ENCODE results near the gene LRRC14B.

LRRC14B gene

DNA sequence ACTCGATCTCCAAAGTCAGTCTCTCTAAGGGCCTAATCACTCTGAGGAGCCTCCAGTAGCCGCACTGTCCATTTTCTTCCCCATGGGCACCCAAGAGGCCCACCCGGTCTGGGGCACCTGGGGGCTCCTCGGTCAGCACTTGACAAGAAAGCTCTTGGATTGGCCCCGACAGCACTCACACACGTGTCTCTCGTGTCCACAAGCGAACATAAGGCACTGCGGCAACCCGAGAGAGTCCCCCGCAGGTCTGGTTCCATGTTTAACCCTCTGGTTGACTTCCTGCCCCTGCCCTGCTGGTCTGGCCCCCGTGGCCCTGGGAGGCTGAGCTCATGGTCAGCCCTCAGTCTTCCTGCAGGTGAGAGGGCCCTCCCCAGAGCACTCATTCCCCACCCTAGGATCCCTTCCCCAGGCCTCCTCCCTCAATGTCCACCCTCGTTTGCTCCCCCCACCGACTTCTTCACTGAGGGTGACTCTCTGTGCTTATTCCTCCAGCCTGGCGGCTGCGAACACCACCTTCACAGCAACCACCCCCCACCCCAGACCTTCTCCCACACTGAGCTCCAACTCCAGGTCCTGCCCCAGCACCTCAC lies 16.3 kb upstream of the LRRC14B start:
- DNase-seq (ENCODE audit: low read depth) = no peak

DNA sequence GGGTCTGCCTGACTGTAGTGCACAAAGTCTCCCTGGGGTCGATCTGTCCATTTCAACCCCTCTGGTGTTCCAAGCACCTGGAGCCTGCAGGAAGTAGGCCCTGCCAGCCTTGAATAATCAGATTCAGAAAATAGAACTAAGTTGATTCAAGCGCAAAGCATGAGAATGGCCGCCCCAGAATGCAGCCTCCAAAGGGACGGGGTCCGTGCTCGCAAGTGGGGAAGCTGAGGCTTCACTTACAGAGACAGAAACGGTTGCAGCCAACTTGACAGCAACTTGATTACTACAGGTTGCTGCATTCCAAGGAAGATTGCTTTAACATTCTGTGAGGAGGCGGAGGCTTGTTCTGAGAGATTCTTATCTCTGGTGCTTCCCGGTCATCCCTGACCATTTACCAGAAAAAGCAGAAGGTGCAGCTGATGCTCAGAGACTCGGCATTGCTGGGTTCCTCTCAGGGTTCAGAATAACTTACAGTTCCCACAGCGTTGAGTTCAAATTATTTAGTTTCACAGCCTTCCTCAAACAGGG lies 14.9 kb upstream of the LRRC14B start:
- no peak for DNase-seq (ENCODE audit: low read depth)

DNA sequence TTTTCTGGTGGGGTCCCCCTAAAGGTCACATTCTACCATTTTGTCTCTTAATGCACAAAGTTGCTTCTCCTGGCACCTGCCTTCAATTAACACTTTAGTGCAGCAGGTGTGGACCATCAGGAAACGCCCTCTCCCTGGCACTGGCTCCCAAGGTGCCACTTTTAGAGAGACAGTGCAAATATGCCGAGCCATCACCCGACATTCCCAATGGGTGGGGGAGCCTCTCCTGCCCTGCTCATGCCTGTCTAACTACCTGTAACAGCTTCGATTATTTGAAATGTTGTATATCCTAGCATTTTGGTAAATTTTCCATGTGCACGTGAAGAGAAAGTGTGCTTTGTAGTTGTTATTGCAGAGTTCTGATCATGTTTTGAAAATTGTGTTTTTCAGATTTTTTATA lies 13.2 kb upstream of the LRRC14B start:
- DNase-seq (ENCODE audit: low read depth) = no peak

DNA sequence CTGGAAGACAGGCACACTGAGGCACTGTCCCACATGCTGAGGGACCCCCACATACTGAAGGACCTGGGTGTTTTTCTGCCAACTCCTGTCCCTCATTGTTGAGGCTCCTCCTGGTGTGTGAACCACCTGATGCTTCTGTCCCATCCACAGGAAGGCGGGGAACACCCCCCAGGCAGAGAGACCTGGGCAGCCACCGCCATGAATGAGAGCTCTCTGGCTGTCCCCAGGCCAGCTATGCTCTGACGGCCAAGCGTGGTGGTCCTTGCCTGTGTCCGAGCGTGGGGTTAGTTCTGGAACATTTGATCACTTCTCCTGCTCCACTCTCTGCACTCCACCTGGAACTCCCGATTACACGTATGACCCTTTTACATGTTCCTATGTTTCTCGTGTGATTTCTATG lies 11.9 kb upstream of the LRRC14B start:
- DNase-seq (ENCODE audit: low read depth) = no peak

DNA sequence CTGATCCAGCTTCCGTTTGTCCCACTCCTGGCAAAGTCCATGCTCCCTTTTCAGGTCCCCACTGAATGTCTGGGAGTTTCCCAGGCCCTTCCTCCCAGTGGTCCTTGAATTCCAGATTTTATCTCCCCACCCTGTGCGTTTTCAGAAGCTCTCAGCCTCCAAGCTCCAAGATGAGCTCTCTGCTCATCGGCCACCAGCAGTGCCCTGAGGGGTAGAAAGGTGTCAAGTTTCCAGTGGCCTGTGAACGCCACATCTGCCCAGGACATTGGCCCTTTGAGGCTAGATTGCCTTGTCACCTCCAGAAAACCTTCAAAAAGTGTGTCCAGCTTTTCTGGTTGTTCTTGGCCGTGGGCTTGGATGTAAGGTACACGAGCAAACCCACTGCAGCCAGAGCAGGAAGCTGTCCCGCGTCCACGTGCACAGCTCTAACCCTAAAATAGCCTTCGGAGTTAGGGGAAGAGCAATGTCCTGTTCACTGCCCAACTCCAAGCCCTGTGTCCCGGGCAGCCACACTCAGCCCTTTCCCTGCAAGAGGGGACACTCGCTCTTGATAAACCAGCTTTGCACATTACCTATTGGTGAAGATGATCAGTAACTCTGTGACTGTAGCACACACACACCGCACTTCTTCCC lies 10.9 kb upstream of the LRRC14B start:
- DNase-seq (ENCODE audit: low read depth) = no peak

DNA sequence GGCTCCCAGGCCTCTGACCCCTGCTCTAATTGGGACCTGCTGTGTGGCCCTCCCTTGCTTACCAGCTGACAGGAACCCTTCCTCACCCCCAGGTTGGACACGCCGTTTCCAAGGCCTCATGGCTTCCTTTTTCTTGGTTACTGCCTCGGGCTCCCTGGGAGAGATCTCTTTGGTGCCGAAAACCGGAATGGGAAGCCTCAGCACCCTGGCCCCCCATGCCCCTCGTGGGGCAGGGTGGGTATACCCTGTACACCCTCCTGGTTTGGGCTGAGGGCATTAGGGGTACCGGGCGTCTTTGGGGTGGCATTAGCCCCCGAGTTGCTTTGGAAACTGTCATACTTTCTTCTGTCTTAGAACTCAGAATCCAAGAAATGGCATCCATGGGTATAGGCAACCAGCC lies 10.1 kb upstream of the LRRC14B start:
- no peak for DNase-seq (ENCODE audit: low read depth)

DNA sequence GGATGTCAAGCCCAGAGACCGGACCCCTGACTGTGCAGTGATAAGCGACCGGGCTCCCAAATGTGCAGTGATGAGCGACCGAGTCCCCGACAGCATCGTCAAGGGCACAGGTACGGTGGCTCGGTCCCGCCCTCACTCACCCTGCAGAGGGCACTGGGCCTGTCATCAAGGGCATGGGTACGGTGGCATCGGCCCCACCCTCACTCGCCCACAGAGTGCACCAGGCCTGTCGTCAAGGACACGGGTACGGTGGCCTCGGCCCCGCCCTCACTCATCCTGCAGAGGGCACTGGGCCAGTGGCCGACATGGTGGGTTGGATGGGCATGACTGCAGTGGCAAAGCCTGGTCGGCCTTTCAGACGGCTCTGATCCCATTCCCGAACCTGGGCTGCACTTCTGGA lies 9.7 kb upstream of the LRRC14B start:
- no peak for DNase-seq (ENCODE audit: low read depth)

DNA sequence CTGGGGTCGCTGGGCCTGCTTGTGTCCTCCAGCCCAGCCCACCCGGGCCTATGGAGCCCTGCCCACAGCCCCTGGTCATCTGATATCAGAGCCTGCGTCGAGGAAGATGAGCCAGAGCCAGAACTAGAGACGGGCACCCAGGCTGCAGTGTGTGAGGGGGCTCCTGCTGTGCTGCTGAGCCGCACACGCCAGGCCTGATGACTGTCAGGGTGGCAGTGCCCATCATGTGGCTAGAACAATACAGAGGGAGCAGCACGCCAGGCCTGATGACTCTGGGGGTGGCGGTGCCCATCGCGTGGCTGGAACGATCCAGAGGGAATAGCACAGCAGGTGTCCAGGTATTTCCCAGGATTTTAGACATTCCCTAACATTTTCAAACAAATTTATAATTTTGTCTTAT lies 9.2 kb upstream of the LRRC14B start:
- DNase-seq (ENCODE audit: low read depth) = no peak

DNA sequence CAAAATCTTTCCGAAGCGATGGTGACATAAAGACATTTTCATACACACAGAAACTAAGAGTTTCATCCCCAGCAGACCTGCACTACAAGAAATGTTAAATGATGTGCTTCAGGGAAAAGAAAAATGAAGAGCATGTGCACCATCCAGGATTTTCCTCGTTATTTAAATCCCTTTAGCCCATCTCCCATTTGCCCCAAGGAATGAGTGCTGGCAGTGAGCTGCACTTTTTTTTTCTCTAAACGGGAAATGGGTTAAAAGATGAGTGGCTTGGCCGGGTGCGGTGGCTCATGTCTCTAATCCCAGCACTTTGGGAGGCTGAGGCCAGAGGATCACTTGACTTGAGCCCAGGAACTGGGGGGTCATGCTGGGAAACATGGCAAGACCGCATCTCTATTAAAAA lies 6.8 kb upstream of the LRRC14B start:
- DNase-seq (ENCODE audit: low read depth) = no peak

DNA sequence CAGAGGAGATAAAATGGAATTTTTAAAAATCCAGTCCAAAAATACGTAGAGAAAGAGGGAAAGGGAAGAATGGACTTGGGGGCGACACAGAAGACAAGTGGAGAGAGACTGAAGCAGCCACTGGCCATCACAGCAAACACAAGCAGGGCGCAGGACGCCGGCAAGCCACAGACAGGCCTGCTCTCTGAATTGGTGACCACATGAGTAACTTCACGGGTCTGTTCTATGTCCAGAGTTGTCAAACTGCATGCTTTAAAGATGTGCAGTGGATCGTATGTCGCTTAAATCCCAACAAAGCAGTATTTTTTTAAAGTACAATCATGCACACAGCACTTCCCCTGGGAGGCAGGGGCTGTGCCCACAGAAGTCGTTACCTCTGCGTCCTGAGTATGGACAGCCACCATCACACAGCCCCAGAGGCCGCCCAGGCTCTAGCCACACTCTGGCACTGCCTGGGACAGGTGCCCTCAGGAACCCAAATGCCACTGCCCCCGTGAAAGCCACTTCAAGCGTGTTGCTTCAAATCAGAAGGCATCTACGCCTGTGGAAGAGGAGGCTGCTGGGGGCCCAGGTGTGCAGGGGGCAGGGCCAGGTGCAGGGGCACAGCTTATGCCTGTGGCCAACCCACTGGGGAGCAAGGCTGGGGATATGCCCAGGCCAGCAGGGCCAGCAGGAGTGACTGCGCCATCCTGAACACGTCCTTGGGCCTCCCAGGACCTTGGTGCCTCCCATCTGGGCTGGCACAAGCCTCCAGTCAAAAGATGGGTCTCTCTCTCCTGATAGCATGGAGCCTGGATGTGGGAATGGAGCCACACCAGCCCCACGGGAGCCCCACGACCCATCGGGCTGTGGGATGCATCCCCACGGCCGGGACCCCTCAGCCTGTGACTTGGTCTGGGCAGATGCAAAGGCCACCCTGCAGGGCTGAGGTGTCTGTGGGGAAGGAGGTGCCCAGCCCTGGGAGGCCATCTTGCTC lies 5.9 kb upstream of the LRRC14B start:
- DNase-seq (ENCODE audit: low read depth) = no peak

DNA sequence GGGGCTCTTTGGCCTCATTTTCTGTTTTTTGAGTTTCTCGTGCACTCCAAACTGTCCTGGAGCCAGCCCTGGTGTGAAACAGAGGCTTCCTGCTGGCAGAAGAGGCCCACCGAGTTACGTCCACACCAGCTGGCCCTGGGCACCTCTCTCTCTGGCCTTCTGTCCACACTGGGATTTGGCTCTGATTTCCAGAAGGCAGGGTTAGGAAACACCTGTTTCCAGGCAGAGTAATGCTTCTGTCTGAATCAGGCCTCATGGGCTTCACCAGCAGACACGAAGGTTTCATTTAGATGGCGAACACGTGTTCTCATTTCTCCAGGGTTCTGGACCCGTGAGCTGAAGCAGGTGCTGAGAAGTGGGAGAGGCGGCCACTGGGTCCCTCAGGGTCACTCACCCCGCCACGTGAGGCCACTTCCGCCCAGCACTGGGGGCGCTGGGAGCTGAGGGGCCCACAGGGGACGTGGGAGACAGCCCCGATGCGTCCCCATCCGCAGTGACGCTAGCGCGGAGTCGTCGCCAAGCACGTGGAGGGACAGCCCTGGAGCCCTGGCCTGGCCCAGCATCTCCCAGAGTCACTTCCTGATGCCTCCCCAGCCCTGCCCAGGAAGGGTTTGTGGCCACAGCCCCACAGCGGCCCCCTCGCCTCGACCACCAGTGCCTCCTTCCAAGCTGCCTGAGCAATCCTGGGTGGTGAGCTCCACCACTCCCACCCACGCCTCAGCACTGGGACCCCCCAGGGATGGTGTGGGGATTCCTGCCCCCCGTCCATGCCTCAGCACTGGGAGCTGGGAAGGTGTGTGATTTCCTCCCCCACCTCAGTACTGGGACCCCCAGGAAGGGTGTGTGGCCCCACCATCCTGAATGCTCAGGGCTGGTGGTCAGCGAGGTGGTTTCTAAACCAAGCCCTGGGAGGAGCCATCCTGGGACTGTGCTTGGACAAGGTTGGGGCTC lies 4.9 kb upstream of the LRRC14B start:
- no peak for DNase-seq (ENCODE audit: low read depth)

DNA sequence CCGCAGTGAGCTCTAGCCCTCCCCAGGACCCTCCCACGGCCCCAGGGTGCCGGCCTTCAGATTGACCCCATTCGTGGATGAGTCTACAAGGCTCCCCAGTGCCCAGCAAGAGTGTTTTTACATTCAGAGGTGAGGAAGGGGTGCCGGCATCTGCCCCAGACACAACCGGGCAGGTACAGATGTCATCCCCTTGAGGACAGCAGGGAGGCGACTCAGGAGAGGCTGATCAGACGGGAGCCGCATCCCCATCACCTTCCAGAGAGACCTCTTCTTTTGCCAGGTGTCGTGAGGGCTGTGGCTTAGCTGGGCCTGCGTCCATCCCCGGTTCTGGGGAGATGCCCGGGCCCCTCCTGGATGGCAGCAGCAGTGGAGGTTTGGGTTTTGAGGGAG lies 4.3 kb upstream of the LRRC14B start:
- DNase-seq (ENCODE audit: low read depth) = no peak

DNA sequence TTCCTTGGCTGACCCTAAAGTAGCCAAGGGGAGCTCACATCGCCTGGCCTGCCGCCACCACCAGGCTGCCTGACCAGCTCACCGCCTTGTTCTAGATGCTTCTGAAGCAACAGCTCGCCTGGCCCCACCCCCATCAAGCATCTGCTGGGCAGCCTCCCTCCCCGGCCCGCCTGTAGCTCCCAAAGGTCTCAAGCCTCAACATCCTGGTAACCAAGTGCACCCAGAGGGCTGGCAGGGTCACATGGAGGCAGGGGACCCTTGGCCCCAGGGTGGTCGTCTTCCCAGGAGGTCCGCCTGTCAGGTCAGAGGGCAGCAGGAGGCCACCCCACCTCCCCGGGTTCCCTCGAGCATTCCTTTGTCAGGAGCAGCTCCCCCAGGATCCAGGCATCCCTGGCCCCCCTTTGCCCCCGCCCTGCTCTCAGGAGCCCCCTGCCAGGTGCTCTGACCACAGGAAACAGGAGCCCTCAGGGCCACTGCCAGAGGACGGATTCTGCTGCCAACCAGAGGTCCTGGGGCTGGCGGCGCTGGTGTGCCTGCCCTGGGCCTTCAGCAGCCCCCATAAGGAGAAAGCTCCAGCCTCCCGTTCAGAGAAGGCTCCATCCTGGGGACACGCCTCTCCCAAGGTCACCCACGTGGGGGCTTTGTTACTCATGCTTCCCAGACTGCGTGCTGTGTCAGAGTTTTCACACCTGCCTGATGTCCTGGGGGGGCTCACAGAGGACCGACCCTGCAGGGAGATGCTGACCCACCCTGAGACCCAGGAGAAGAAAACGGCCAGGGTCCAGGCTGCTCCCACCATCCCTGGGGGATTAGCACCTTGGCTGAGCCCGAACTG lies 3.5 kb upstream of the LRRC14B start:
- no peak for DNase-seq (ENCODE audit: low read depth)

DNA sequence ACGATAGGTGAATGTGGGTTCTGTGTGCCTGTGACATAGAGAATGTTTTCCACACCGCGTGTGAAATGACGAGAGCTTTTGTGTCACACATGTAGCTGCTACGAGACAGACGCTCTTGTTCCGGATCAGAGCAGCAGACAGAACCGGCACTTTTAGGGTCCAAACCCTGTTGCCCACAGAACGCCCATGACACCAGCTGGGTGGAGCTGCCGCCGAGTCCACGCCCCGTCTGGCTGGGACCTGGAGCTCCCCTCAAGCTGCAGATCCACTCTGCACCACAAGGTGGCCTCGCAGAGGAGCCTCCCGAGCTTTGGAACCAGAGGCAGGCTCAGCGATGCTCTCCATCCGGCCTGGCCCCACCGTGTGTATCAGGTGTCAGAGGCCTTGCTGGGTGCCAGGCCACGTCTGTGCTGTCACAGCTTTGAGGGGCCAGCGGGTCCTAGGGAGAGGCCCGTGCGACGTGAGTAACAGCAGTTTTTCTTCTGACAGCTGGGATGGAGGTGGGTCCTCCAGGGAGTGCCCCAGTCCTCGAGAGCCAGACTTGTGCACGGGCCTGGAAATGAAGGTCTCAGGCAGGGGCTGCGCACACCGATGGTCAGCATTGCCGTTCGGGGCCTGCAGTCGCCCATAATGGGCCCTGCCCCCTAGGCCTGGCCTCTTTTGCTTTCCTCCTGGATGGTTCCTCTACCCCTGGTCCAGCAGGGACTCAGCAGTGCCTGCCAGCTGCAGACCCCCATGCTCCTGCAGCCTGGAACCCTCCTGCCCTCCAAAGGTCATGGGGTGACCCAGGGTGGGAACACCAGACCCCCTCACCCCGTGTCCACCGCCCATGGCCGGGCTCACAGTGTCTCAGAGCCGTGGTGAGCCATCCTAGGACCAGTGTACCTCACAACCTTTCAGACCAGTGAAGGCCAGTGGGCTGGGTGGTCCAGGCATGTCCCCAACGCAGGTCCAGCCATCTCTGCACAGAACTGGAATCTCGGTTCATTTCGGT lies 2.5 kb upstream of the LRRC14B start:
- peak; percentile 75 for DNase-seq (ENCODE audit: low read depth)

DNA sequence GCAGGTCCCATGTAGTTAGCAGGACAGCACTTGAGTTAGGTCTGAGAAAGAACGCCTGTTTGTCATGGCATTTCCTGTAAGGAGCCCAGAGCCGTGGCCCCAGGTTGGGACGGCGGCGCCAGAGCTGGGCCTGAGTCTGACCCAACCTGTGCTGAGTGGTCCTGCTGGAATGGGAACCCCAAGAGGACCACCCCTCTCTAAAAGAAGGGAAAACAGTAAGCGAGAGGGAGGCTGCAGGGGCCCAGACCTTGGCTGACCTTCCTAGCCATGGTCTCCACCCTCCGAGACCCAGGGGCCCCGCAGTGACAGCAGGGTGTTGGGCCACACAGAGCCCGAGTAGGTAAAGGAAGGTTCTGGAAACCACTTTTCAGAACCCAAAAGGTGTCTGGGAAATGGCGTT lies 1.8 kb upstream of the LRRC14B start:
- DNase-seq (ENCODE audit: low read depth) = no peak

DNA sequence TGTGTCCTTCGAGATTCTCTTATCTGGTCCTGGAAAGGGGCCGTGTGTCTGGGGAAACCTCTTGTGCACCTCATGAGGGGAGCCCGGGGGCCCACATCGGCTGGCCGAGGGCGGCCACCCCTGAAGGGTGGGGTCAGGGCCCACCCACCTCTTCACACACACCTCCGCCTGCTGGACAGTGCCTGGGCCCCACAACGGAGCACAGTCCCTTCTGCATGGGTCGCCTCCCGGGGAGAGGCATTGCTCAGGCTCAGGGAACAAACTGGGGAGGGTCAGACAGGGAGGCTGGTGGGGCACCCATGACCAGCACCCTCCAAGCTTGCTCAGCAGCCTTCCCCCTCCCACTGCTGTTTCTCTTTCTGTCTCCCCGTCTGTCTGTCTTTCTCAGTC lies 1.3 kb upstream of the LRRC14B start:
- DNase-seq (ENCODE audit: low read depth) = no peak

DNA sequence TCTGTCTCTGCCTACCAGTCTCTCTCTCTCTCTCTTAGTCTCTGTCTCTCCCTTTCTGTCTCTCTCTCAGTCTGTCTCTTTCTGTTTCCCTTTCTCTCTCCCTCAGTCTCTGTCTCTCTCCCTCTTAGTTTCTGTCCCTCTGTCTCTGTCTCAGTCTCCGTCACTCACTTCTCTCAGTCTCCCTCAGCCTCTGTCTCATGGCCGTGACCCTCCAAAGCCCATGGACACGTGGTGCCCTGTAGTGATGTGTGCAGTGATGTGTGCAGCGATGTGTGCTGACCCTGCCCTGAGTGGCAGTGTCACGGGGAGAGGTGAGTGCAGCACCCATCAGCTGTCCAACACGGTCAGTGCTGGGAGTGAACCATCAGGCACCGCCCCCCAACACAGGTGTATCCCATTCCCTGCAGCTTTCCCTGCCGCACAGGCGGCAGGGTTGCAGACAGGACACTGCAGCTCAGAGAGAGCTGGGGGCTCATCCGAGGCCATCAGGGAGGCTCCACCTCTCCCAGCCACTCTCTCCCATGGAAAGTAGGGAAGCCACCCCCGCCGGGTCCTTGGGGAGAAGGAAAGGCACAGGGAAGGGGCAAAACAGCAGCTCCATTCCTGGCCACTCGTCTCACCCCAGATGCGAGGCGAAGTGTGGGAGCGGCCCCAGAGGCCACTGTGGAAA lies 794 bp upstream of the LRRC14B start:
- no peak for DNase-seq (ENCODE audit: low read depth)

DNA sequence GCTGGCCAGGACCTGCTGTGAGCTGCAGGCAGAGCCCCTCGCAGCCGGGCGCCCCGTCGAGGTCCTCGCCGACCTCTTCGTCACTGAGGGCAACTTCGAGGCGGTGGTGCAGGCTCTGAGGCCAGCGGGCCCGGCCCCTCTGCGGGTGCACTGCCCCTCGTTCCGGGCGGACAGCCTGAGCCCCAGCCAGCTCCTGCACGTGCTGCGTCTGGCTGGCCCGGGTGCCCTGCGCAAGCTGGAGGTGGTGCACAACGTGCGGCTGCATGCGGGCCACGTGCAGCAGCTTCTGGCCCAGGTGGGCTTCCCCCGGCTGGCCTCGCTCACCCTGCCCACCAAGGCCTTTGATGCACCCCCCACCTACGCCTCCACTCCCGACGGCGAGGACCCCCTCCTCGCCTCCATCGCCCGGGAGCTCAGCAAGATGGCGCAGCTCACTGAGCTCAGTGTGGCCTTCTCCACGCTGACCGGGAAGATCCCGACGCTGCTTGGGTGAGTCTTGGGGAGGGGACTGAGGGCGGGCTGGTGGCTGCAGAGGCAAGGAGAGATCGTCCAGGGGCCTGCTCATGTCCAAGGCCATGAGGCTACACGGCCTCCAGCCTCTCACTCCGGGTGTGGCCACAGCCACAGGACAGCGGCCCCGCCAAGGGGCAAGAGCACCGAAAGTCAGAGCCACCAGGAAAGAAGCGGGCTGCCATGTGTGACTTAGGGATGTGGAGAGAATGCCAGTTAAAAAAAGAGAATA lies 825 bp downstream of the LRRC14B start:
- DNase-seq (ENCODE audit: low read depth) = no peak

DNA sequence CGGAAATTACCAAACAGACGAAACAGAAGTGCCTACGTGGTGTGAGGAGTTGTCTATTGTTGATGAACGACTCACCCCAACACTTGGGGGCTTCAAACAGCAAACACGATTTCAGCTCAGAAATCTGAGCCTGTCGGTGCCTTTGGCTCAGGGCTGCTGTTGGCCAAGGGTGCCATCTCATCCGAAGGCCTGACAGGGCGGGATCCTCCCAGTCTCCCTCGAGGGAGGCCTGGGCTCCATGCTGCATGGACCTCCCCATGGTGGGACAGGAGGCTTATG lies 1.3 kb downstream of the LRRC14B start:
- no peak for DNase-seq (ENCODE audit: low read depth)

Measured in stimulated activated CD8-positive, alpha-beta memory T cell treated with anti-CD3 and anti-CD28 coated beads, Interleukin-12 subunit alpha, Interleukin-12 subunit beta, amount 100 ng/mL, for 1 hour (primary cell).